Measurements from ENCODE around the gene MEMO1. TPM values are rescaled to one million over a fixed set of nuclear protein-coding genes. Genes with fewer than 3 reads are reported as not detected.
"Not testable (repeated sequence)": the region's sequence is repeated elsewhere in the genome, so short reads cannot be mapped to it uniquely, and the experiment has no call there.

The MEMO1 gene
- total and polyA plus RNA-seq, 2 donors (not counting 3 experiments of a cell fraction or from before 2014, with no cell fraction given): 38.6 to 56.2 TPM

DNA sequence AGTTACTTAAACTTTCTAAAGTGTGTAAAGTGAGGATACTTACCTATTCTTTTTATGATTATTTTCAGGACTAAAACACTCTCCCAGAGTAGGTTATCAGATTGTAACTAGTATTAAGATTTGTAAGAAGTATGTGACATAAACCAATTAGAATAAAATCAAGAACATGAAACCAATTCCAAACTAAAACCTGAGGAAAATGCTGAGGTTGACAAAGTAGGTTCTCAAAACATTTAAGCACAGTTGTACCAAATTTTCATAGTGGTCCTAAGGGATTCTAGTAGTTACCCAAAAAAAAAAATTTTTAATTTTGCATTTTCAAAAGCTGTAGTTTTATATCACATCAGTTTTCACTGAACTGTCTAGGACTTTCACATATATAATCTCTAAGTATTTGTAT lies 157.3 kb downstream of the MEMO1 start:
- Histone ChIP-seq H3K4me2 (ENCODE audit: insufficient read depth, low read length) (no peak overlapping the region), H3K9ac (replicated peaks; ENCODE audit: extremely low read depth, insufficient read depth, low read length) (no peak overlapping the region), H4K20me1 (replicated peaks; ENCODE audit: control insufficient read depth, extremely low read depth, insufficient read depth, low read length) (no peaks in the 10 kb centered on the region), H3K9me1 (replicated peaks; ENCODE audit: control insufficient read depth, extremely low read depth, insufficient read depth, low read length) (no peaks in the 10 kb centered on the region), H3K9me3 (replicated peaks; ENCODE audit: control insufficient read depth, insufficient read depth, low read length) (no peaks in the 10 kb centered on the region), H3K27me3 (ENCODE audit: control insufficient read depth in 2 of 2, insufficient read depth in 2 of 2, low read length in 2 of 2) (no peaks in the 10 kb centered on the region), H3K4me1 (ENCODE audit: control insufficient read depth, extremely low read depth, insufficient read depth, low read length) (no peaks in the 10 kb centered on the region), H3K36me3 (ENCODE audit: control insufficient read depth in 2 of 2, extremely low read depth in 1 of 2, insufficient read depth in 2 of 2, low read length in 2 of 2) (peaks cover 0 to 6% of the 10 kb centered on the region in 2 experiments), H3K27ac (ENCODE audit: insufficient read depth, low read depth, low read length) (no peak overlapping the region), H3K4me3 (replicated peaks in 1 of 3; ENCODE audit: insufficient read depth in 1 of 3, low read depth in 1 of 3, low read length in 3 of 3) (no peak overlapping the region), H2AFZ (ENCODE audit: low read depth, low read length) (no peak overlapping the region), H3K79me2 (ENCODE audit: control insufficient read depth, insufficient read depth, low read length) (no peaks in the 10 kb centered on the region)
- FAIRE-seq: no peak
- TF ChIP-seq GATA2 (IDR thresholded peaks at IDR 0.05; ENCODE audit: insufficient read depth, insufficient read length, low read depth, low read length) (no peak), EZH2 (IDR thresholded peaks at IDR 0.05; ENCODE audit: borderline replicate concordance, low read depth, low read length, severe bottlenecking) (no peak), FOS (IDR thresholded peaks at IDR 0.05; ENCODE audit: borderline replicate concordance, insufficient read depth, low read length) (no peak), MAX (IDR thresholded peaks at IDR 0.05; ENCODE audit: insufficient read depth, insufficient read length) (no peak), MYC (IDR thresholded peaks at IDR 0.05; ENCODE audit: low read depth, low read length) (no peak), POLR2A (IDR thresholded peaks at IDR 0.05; ENCODE audit: low read depth, low read length) (no peak), JUN (IDR thresholded peaks at IDR 0.05; ENCODE audit: borderline replicate concordance, insufficient read depth, insufficient read length, low read depth) (no peak), POLR2AphosphoS5 (IDR thresholded peaks at IDR 0.05; ENCODE audit: insufficient read depth, low read depth, low read length) (no peak), CTCF (IDR thresholded peaks at IDR 0.05; ENCODE audit: extremely low read depth in 1 of 2, insufficient read depth in 1 of 2, low read depth in 1 of 2, low read length in 2 of 2) (no peak)
- DNase-seq (ENCODE audit: low read depth, low spot score): no peak
- CTCF ChIA-PET: interaction anchor here (0.6 kb wide), 1 partner anchor 278 kb away, joined by 3 read pairs; no protein-coding TSS in a partner anchor
- POLR2A ChIA-PET: no interaction called here
- intact Hi-C loops (cut with micrococcal nuclease): no loop called here
- dilution Hi-C loops (cut with MboI; ENCODE audit: extremely low pct_ligation_motif_present, low sequenced_read_pairs): no loop called here
- BruUV-seq (replicated peaks): no TSS peak

DNA sequence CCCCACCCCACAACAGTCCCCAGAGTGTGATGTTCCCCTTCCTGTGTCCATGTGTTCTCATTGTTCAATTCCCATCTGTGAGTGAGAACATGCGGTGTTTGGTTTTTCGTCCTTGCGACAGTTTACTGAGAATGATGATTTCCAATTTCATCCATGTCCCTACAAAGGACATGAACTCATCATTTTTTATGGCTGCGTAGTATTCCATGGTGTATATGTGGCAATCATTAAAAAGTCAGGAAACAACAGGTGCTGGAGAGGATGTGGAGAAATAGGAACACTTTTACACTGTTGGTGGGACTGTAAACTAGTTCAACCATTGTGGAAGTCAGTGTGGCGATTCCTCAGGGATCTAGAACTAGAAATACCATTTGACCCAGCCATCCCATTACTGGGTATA lies 168.7 kb downstream of the MEMO1 start:
- POLR2A ChIA-PET: not testable (repeated sequence)

More for the DNA sequence above, 168.7 kb downstream of the MEMO1 start:
- FAIRE-seq; CTCF ChIA-PET; H3K27ac ChIP-seq (ENCODE audit: insufficient read depth, low read depth, low read length); dilution Hi-C loops (cut with MboI; ENCODE audit: extremely low pct_ligation_motif_present, low sequenced_read_pairs); H3K79me2 ChIP-seq (ENCODE audit: control insufficient read depth, insufficient read depth, low read length); H4K20me1 ChIP-seq (replicated peaks; ENCODE audit: control insufficient read depth, extremely low read depth, insufficient read depth, low read length); H3K4me1 ChIP-seq (ENCODE audit: control insufficient read depth, extremely low read depth, insufficient read depth, low read length); H3K36me3 ChIP-seq (ENCODE audit: control insufficient read depth in 2 of 2, extremely low read depth in 1 of 2, insufficient read depth in 2 of 2, low read length in 2 of 2); intact Hi-C loops (cut with micrococcal nuclease); H3K4me3 ChIP-seq (replicated peaks in 1 of 3; ENCODE audit: insufficient read depth in 1 of 3, low read depth in 1 of 3, low read length in 3 of 3); BruUV-seq (replicated peaks); H3K9ac ChIP-seq (replicated peaks; ENCODE audit: extremely low read depth, insufficient read depth, low read length); H3K27me3 ChIP-seq (ENCODE audit: control insufficient read depth in 2 of 2, insufficient read depth in 2 of 2, low read length in 2 of 2); H3K9me1 ChIP-seq (replicated peaks; ENCODE audit: control insufficient read depth, extremely low read depth, insufficient read depth, low read length); H3K9me3 ChIP-seq (replicated peaks; ENCODE audit: control insufficient read depth, insufficient read depth, low read length); DNase-seq (ENCODE audit: low read depth, low spot score); H3K4me2 ChIP-seq (ENCODE audit: insufficient read depth, low read length); H2AFZ ChIP-seq (ENCODE audit: low read depth, low read length): not testable (repeated sequence)

Data from endothelial cell of umbilical vein (primary cell).